GM12878 (cell line): ENCODE results near the gene RELT. TPM values are rescaled to one million over a fixed set of nuclear protein-coding genes. Genes with fewer than 3 reads are reported as not detected.

Source experiments
- ATAC-seq: fragments of 200-7000 bp; cut with Tn5 transposase; 3 replicates; pipeline ENCODE4 v1.9.1; 2020; ENCODE audit warnings: mild to moderate bottlenecking, moderate library complexity
- BruUV-seq: library from RNA; stranded (reverse); fragments of 400-500 nt; replicated peaks from 2 replicates; lab custom pipeline; 2021; lab: Mats Ljungman, UMichigan
- CTCF ChIA-PET: fragments of 300-600 bp; sonication (Branson Sonifier 250); formaldehyde crosslinking; extraction: SDS; loops from one replicate; lab custom pipeline; 2021; ENCODE audit warnings: inconsistent platforms; lab: Yijun Ruan, JAX
- POLR2A ChIA-PET: fragments of 350-600 bp; formaldehyde crosslinking; extraction: SDS; loops from one replicate; lab custom pipeline; 2021; ENCODE audit warnings: inconsistent platforms; lab: Charles Lee
- RAD21 ChIA-PET: fragments of 300-600 bp; sonication (Branson Sonifier 250); formaldehyde crosslinking; loops from one replicate; lab custom pipeline; 2023; ENCODE audit warnings: antibody characterized with exemption; ENCODE audit not compliant: unreplicated experiment; lab: Charles Lee
- SMC1A ChIA-PET: fragments of 300-600 bp; sonication (Branson Sonifier 250); formaldehyde crosslinking; loops from one replicate; lab custom pipeline; 2023; ENCODE audit not compliant: unreplicated experiment, uncharacterized antibody; lab: Charles Lee
- DNase-seq: peaks from one replicate; pipeline ENCODE4 v3.0.0-alpha.2; 2011; ENCODE audit warnings: low read depth, low spot score
- FAIRE-seq: peaks from 3 replicates; lab custom pipeline; 2011; peaks lifted over from hg19 to GRCh38; lab: Jason Lieb, UNC
- H2AFZ ChIP-seq: 2 replicates; pipeline ENCODE4 v1.6.0; 2011; ENCODE audit warnings: low read depth, low read length, control low read depth; ENCODE audit not compliant: control insufficient read depth
- H3K27ac ChIP-seq: 2 replicates; pipeline ENCODE4 v1.5.1; 2011; ENCODE audit warnings: control low read depth; ENCODE audit not compliant: control insufficient read depth, insufficient read depth
- H3K27me3 ChIP-seq, 2 experiments: replicated peaks in 1 of 2; 2 replicates each; pipeline versions ENCODE4 v1.6.0 to v1.6.1; 2011; ENCODE audit warnings: low read length in 1 of 2; ENCODE audit not compliant: control insufficient read depth in 2 of 2, insufficient read depth in 2 of 2
- H3K36me3 ChIP-seq, 2 experiments: 2 replicates each; pipeline ENCODE4 v1.5.1; 2011; ENCODE audit warnings: low read length in 1 of 2; ENCODE audit not compliant: control insufficient read depth in 2 of 2, insufficient read depth in 2 of 2
- H3K4me1 ChIP-seq: 2 replicates; pipeline ENCODE4 v1.6.1; 2011; ENCODE audit warnings: mild to moderate bottlenecking, low read length, moderate library complexity, mixed read lengths; ENCODE audit not compliant: control insufficient read depth, insufficient read depth
- H3K4me2 ChIP-seq: 2 replicates; pipeline ENCODE4 v1.6.0; 2011; ENCODE audit warnings: control low read depth; ENCODE audit not compliant: control insufficient read depth, insufficient read depth
- H3K4me3 ChIP-seq: fragments of 200-600 bp; sonication (generic); 2 replicates; pipeline ENCODE4 v1.5.1; 2016
- H3K79me2 ChIP-seq: 2 replicates; pipeline ENCODE4 v1.6.0; 2011; ENCODE audit warnings: low read length; ENCODE audit not compliant: control insufficient read depth, insufficient read depth
- H3K9ac ChIP-seq: 2 replicates; pipeline ENCODE4 v1.8.0; 2011; ENCODE audit warnings: low read length, control low read depth, mixed read lengths; ENCODE audit not compliant: control insufficient read depth, insufficient read depth
- H3K9me3 ChIP-seq: replicated peaks from 3 replicates; pipeline ENCODE4 v1.5.1; 2011; ENCODE audit warnings: mild to moderate bottlenecking, low read length; ENCODE audit not compliant: control insufficient read depth, insufficient read depth
- H4K20me1 ChIP-seq: 2 replicates; pipeline ENCODE4 v1.6.0; 2011; ENCODE audit not compliant: control insufficient read depth, insufficient read depth
- CREM ChIP-seq: IDR thresholded peaks from 2 replicates; pipeline ENCODE4 v1.6.1; 2014; ENCODE audit warnings: antibody characterized with exemption, low read depth
- DPF2 ChIP-seq: fragments of 450-650 bp; IDR thresholded peaks from 2 replicates; pipeline ENCODE4 v1.6.1; 2017; ENCODE audit warnings: mild to moderate bottlenecking
- EP300 ChIP-seq, 2 experiments: fragments of 150-350 bp in 1 of 2; IDR thresholded peaks; 2 replicates each; pipeline ENCODE4 v1.6.1; 2011 to 2012; ENCODE audit warnings: low read depth in 2 of 2, low read length in 2 of 2, borderline replicate concordance in 1 of 2, improper control_type of control experiment in 1 of 2, inconsistent platforms in 1 of 2; ENCODE audit not compliant: control insufficient read depth in 1 of 2
- FOS ChIP-seq: IDR thresholded peaks from 3 replicates; pipeline ENCODE4 v1.6.1; 2011; ENCODE audit warnings: borderline replicate concordance; ENCODE audit not compliant: insufficient read length; ENCODE audit errors: extremely low read depth
- MTA2 ChIP-seq: fragments of 450-650 bp; IDR thresholded peaks from 2 replicates; pipeline ENCODE4 v1.6.1; 2016; ENCODE audit warnings: low read depth, mild to moderate bottlenecking, moderate library complexity
- NFXL1 ChIP-seq: fragments of 450-650 bp; IDR thresholded peaks from 2 replicates; pipeline ENCODE4 v1.6.1; 2017; ENCODE audit warnings: antibody characterized with exemption, mild to moderate bottlenecking, borderline replicate concordance
- SMARCA5 ChIP-seq: fragments of 450-650 bp; IDR thresholded peaks from 2 replicates; pipeline ENCODE4 v1.6.1; 2017; ENCODE audit warnings: mild to moderate bottlenecking
- SMC3 ChIP-seq: IDR thresholded peaks from 2 replicates; pipeline ENCODE4 v1.6.1; 2011; ENCODE audit warnings: low read length, improper control_type of control experiment, borderline replicate concordance
- SREBF1 ChIP-seq: IDR thresholded peaks from 2 replicates; pipeline ENCODE4 v1.6.1; 2012; ENCODE audit warnings: mild to moderate bottlenecking, low read length
- STAT1 ChIP-seq: fragments of 450-650 bp; conservative IDR thresholded peaks from 2 replicates; pipeline ENCODE4 v1.6.1; 2014; ENCODE audit warnings: antibody characterized with exemption, mild to moderate bottlenecking
- STAT3 ChIP-seq: IDR thresholded peaks from 2 replicates; pipeline ENCODE4 v1.6.1; 2011; ENCODE audit warnings: low read depth, low read length, improper control_type of control experiment
- WGBS: methylation state at CpG from one replicate; pipeline ENCODE4 v1.1.6; 2016; ENCODE audit warnings: low lambda C conversion rate; ENCODE audit not compliant: insufficient replicate concordance, insufficient coverage; ENCODE audit errors: missing lambda C conversion rate; 5-methylcytosine and 5-hydroxymethylcytosine counted together
- in situ Hi-C: fragments of 300-500 bp; cut with MboI; formaldehyde crosslinking; loops from 9 replicates; pipeline ENCODE4 v1.14.3; 2018; ENCODE audit warnings: mixed read lengths
- intact Hi-C: fragments of 100-400 bp; cut with micrococcal nuclease; formaldehyde crosslinking; loops from one replicate; pipeline ENCODE4 v1.14.2; 2022; ENCODE audit not compliant: unreplicated experiment
- polyA plus RNA-seq, 11 experiments: library from polyadenylated mRNA; depleted of rRNA in 4 of 11; unstranded in 6 of 11; stranded (reverse) in 5 of 11; fragments of >200 nt; fragmentation: Nextera tagmentation in 4 of 11; fragmentation: Illumina TruSeq in 1 of 11; extraction: Ambion mirVana in 4 of 11; extraction: Trizol in 1 of 11; gene quantifications; 1 replicate in 1 of 11; 2 replicates in 10 of 11; pipeline versions ENCODE4 v1.2.1 to v1.2.3, GENCODE V29; 2011 to 2016; ENCODE audit warnings: inconsistent platforms in 2 of 11, missing spikeins in 2 of 11, low read depth in 1 of 11
- total RNA-seq, 4 experiments: library from RNA; depleted of rRNA in 3 of 4; stranded (reverse); fragments of >200 nt in 3 of 4; fragmentation: Illumina TruSeq in 1 of 4; extraction: Trizol in 1 of 4; gene quantifications; 2 replicates each; pipeline versions ENCODE4 v1.2.1 to v1.2.3, GENCODE V29; 2013 to 2021
- TF ChIP-seq, protein P1 (sequence below): fragments of 450-650 bp; IDR thresholded peaks from 2 replicates; pipeline ENCODE4 v1.6.1; 2017; ENCODE audit warnings: antibody characterized with exemption, mild to moderate bottlenecking, moderate library complexity
- TF ChIP-seq, protein P2 (sequence below): fragments of 150-350 bp; IDR thresholded peaks from 2 replicates; pipeline ENCODE4 v1.6.1; 2014; ENCODE audit warnings: mild to moderate bottlenecking, low read depth, low read length
- TF ChIP-seq, protein P3 (sequence below): fragments of 150-350 bp; IDR thresholded peaks from 2 replicates; pipeline ENCODE4 v1.6.1; 2016; ENCODE audit warnings: low read depth, low read length

Gene RELT
- total and polyA plus RNA-seq, 10 of the 15 experiments (the other 5 are each of a cell fraction or from before 2014, with no cell fraction given), result 1.2 to 28.5 (median 10.8) TPM

DNA sequence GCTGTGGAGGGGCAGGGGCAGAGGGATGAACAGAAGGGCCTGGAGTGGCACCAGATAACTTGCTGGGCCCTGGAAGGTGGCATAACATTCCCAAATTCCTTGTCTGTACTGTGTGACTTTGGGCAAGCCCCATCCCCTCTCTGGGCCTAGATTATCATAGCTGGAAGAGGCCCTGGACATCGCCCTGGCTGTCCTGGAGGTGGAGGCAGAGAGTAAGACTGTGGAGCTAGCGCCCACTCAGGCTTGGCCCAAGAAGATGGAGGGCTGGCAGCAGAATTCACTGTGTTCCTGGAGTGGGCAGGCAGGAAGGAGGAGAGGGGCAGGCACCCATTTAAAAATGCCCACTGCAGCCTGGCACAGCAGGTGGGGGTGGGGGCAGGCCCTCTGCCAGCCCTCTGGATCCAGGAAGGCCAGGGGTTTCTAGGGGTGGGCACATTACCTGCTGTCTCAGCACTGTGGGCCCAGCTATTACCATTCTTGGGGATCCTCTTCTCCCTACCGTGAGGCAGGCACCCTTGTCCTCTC lies 45.6 kb upstream of the RELT start (continued):
- TF ChIP-seq STAT1 (no peak), FOS (no peak), SMC3 (no peak), NFXL1 (0 out of 2 replicates have a peak, but pooled peaks have one; percentile 35), SMARCA5 (0 out of 2 replicates have a peak, but pooled peaks have one; percentile 47)

DNA sequence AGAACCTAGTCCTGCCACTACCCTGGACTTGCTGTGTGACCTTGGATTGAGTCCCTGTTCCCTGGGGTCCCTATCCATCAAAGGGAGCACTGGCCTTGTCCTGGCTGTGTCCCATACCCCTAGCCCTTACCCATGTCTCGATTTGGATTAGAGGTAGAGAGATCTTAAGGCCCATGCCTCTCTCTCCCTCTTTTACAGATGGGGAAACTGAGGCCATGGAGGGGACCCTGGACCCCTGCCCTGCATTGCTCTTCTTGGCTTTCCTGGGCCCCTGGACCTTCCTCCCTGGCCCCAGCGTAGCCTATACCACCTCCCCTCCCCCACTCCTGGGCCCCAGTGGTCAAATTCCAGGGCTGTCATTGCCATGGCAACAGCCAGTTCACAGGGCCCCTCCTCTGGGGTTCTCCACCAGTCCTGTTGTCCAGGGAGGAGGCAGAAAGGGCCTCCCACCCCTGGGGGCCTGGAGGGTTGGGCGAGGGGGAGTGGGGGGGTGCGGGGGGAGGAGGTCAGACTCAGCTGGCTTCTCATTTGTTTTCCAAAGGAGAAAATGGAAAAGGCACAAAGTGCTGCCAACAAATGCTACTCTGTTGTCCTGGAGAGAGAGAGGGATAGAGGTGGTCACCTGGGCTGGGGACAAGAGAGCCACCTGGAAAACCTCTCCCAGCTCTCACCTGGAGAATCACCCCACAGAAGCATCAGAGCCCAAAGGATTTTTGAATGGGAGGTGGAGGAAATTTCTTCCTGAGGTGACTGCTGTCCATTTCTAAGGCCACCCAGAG lies 44.9 kb upstream of the RELT start:
- SMC1A ChIA-PET, result interaction anchor here (0.7 to 11.8 kb wide), 2 partner anchors 17 to 24 kb away, joined by 3 to 106 read pairs; partner anchors contain the start of gene ARHGEF17
- H3K27ac ChIP-seq, result no peak overlapping the region
- no peak overlapping the region for H2AFZ ChIP-seq
- H3K27me3 ChIP-seq, result no peaks in the 10 kb centered on the region
- WGBS, result 55% methylated on average over 4 of the region's 4 CpGs
- no peaks in the 10 kb centered on the region for H3K79me2 ChIP-seq
- peaks cover 37% of the 10 kb centered on the region for H3K4me1 ChIP-seq
- in situ Hi-C loops, result no loop called here
- POLR2A ChIA-PET, result interaction anchor here (1.0 kb wide), 1 partner anchor 17 kb away, joined by 3 read pairs; no protein-coding TSS in a partner anchor
- ATAC-seq (no peak), FAIRE-seq (no peak), DNase-seq (no peak)
- H3K9me3 ChIP-seq, result no peaks in the 10 kb centered on the region
- no peaks in the 10 kb centered on the region for H4K20me1 ChIP-seq
- intact Hi-C loops, result no loop called here
- no peak overlapping the region for H3K4me2 ChIP-seq
- H3K36me3 ChIP-seq, result no peaks in the 10 kb centered on the region
- RAD21 ChIA-PET, result interaction anchor here (1.3 kb wide), 1 partner anchor 24 kb away, joined by 6 read pairs; no protein-coding TSS in a partner anchor
- H3K9ac ChIP-seq, result no peak overlapping the region
- CTCF ChIA-PET, result interaction anchor here (0.6 to 7.6 kb wide), 7 partner anchors 10 to 145 kb away, joined by 3 to 126 read pairs (median 6); partner anchors contain the start of gene ARHGEF17
- no peak overlapping the region for H3K4me3 ChIP-seq
- no TSS peak for BruUV-seq
- TF ChIP-seq STAT3 (no peak), EP300 (IDR thresholded peaks at IDR 0.05; ENCODE audit: borderline replicate concordance in 1 of 2, control insufficient read depth in 1 of 2, low read depth in 2 of 2, low read length in 2 of 2) (no peak), CREM (no peak), DPF2 (no peak), SREBF1 (no peak), MTA2 (no peak)
- TF ChIP-seq, protein P1, sequence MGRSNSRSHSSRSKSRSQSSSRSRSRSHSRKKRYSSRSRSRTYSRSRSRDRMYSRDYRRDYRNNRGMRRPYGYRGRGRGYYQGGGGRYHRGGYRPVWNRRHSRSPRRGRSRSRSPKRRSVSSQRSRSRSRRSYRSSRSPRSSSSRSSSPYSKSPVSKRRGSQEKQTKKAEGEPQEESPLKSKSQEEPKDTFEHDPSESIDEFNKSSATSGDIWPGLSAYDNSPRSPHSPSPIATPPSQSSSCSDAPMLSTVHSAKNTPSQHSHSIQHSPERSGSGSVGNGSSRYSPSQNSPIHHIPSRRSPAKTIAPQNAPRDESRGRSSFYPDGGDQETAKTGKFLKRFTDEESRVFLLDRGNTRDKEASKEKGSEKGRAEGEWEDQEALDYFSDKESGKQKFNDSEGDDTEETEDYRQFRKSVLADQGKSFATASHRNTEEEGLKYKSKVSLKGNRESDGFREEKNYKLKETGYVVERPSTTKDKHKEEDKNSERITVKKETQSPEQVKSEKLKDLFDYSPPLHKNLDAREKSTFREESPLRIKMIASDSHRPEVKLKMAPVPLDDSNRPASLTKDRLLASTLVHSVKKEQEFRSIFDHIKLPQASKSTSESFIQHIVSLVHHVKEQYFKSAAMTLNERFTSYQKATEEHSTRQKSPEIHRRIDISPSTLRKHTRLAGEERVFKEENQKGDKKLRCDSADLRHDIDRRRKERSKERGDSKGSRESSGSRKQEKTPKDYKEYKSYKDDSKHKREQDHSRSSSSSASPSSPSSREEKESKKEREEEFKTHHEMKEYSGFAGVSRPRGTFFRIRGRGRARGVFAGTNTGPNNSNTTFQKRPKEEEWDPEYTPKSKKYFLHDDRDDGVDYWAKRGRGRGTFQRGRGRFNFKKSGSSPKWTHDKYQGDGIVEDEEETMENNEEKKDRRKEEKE, result no peak
- TF ChIP-seq, protein P2, sequence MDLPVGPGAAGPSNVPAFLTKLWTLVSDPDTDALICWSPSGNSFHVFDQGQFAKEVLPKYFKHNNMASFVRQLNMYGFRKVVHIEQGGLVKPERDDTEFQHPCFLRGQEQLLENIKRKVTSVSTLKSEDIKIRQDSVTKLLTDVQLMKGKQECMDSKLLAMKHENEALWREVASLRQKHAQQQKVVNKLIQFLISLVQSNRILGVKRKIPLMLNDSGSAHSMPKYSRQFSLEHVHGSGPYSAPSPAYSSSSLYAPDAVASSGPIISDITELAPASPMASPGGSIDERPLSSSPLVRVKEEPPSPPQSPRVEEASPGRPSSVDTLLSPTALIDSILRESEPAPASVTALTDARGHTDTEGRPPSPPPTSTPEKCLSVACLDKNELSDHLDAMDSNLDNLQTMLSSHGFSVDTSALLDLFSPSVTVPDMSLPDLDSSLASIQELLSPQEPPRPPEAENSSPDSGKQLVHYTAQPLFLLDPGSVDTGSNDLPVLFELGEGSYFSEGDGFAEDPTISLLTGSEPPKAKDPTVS, result no peak
- TF ChIP-seq, protein P3, sequence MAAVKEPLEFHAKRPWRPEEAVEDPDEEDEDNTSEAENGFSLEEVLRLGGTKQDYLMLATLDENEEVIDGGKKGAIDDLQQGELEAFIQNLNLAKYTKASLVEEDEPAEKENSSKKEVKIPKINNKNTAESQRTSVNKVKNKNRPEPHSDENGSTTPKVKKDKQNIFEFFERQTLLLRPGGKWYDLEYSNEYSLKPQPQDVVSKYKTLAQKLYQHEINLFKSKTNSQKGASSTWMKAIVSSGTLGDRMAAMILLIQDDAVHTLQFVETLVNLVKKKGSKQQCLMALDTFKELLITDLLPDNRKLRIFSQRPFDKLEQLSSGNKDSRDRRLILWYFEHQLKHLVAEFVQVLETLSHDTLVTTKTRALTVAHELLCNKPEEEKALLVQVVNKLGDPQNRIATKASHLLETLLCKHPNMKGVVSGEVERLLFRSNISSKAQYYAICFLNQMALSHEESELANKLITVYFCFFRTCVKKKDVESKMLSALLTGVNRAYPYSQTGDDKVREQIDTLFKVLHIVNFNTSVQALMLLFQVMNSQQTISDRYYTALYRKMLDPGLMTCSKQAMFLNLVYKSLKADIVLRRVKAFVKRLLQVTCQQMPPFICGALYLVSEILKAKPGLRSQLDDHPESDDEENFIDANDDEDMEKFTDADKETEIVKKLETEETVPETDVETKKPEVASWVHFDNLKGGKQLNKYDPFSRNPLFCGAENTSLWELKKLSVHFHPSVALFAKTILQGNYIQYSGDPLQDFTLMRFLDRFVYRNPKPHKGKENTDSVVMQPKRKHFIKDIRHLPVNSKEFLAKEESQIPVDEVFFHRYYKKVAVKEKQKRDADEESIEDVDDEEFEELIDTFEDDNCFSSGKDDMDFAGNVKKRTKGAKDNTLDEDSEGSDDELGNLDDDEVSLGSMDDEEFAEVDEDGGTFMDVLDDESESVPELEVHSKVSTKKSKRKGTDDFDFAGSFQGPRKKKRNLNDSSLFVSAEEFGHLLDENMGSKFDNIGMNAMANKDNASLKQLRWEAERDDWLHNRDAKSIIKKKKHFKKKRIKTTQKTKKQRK, result no peak
